Measurements from ENCODE around the gene SPTBN5.
A peak's percentile ranks its signal among the peaks of the same experiment; 100 is the strongest.

The SPTBN5 gene

DNA sequence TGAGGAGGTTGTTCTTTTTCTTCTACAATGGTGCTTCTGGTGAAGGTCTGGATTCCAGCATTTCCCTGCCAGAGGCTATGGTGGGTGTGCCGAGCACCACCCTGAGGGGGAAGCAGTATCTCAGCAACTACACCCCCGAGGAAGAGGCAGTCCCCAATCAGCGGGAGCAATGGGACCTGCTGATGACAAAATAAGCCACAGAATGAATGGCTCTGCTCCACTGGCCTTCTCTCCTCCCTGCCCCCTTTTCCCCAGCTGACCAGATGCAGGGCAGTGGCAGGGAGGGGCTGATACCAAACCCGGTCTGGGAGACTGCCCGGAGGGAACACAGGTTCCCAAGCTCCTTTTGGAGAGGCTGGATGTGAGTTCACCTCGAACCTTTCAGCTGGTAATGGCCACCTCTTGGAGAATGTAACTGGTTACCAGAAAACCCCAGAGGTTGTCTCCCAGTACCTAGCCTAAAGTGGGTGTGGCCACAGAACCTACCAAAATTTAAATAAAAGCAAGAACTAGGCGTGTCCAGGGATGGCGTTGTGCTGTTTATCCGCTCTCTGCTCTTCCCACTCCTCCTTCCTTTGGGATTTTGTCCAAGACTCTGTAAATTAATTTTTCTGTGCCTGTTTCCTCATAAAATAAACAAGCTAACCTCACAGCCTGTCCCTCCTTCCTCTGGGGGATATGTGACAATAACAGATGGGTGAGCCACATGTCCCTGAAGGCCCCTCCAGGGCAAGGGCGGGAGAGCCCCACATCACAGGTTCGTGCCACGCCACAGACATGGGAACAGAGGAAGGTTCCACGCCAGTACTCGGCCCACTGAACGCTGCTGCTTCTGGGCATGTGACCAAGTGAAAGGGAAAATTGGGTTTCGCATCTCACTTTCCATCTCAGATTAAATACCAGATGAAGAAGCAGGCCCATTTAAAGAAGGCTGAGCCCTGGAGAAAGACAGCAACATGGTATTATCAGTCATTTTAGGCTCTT, 35.1 kb upstream of the SPTBN5 start:
- peaks cover 52% of the 10 kb centered on the region for H3K4me1 ChIP-seq (ENCODE audit: low read length)
- peaks cover 16% of the 10 kb centered on the region for H3K36me3 ChIP-seq (replicated peaks; ENCODE audit: low read depth, low read length)
- H3K4me2 ChIP-seq (ENCODE audit: low read length), result peak overlapping the region; percentile 63
- no peak overlapping the region for H3K27ac ChIP-seq (ENCODE audit: low read length)
- H3K27me3 ChIP-seq (ENCODE audit: low read depth, low read length), result no peaks in the 10 kb centered on the region
- peaks cover 44% of the 10 kb centered on the region for H4K20me1 ChIP-seq (ENCODE audit: insufficient read depth, low read length)
- TF ChIP-seq EZH2phosphoT487 (IDR thresholded peaks at IDR 0.05; ENCODE audit: low read depth), result no peak
- TF ChIP-seq, protein P1, sequence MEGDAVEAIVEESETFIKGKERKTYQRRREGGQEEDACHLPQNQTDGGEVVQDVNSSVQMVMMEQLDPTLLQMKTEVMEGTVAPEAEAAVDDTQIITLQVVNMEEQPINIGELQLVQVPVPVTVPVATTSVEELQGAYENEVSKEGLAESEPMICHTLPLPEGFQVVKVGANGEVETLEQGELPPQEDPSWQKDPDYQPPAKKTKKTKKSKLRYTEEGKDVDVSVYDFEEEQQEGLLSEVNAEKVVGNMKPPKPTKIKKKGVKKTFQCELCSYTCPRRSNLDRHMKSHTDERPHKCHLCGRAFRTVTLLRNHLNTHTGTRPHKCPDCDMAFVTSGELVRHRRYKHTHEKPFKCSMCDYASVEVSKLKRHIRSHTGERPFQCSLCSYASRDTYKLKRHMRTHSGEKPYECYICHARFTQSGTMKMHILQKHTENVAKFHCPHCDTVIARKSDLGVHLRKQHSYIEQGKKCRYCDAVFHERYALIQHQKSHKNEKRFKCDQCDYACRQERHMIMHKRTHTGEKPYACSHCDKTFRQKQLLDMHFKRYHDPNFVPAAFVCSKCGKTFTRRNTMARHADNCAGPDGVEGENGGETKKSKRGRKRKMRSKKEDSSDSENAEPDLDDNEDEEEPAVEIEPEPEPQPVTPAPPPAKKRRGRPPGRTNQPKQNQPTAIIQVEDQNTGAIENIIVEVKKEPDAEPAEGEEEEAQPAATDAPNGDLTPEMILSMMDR (IDR thresholded peaks at IDR 0.05; ENCODE audit: low read depth, low read length), result no peak
- no peak overlapping the region for H3K9ac ChIP-seq (ENCODE audit: low read length)
- no peak overlapping the region for H2AFZ ChIP-seq (ENCODE audit: low read depth, low read length)
- H3K4me3 ChIP-seq (ENCODE audit: low read length), result peak overlapping the region; percentile 8
- H3K79me2 ChIP-seq (ENCODE audit: low read length), result no peaks in the 10 kb centered on the region
- no peaks in the 10 kb centered on the region for H3K9me3 ChIP-seq (ENCODE audit: insufficient read depth, low read length)

DNA sequence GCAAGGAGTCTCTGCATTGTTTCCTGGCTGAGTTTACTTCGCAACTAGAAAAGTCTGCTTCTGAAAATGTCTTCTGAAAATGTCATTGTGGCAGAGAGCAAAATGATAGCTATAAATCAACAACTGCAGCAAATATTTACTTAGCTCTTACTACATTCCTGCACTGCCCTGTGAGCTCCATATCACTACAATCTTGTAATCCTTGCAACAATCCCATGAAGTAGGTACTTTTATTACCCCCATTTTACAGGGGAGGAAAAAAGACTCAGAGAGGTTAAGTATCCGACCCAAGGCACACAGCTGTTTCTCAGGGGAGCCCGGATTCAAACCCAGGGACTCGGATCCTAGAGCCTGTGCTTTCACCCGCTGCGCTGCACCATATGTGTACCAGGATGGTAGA, 34.2 kb upstream of the SPTBN5 start:
- no peaks in the 10 kb centered on the region for H3K79me2 ChIP-seq (ENCODE audit: low read length)
- H3K4me1 ChIP-seq (ENCODE audit: low read length), result peaks cover 60% of the 10 kb centered on the region
- H3K27ac ChIP-seq (ENCODE audit: low read length), result no peak overlapping the region
- H3K27me3 ChIP-seq (ENCODE audit: low read depth, low read length), result no peaks in the 10 kb centered on the region
- TF ChIP-seq, protein P1 (IDR thresholded peaks at IDR 0.05; ENCODE audit: low read depth, low read length), result no peak
- no peak for TF ChIP-seq EZH2phosphoT487 (IDR thresholded peaks at IDR 0.05; ENCODE audit: low read depth)
- H3K4me3 ChIP-seq (ENCODE audit: low read length), result 0 out of 2 replicates have a peak overlapping the region, but pooled peaks have one; percentile 11
- no peak overlapping the region for H3K9ac ChIP-seq (ENCODE audit: low read length)
- no peaks in the 10 kb centered on the region for H3K9me3 ChIP-seq (ENCODE audit: insufficient read depth, low read length)
- peaks cover 25% of the 10 kb centered on the region for H3K36me3 ChIP-seq (replicated peaks; ENCODE audit: low read depth, low read length)
- peak overlapping the region; percentile 43 for H3K4me2 ChIP-seq (ENCODE audit: low read length)
- H2AFZ ChIP-seq (ENCODE audit: low read depth, low read length), result no peak overlapping the region
- peaks cover 49% of the 10 kb centered on the region for H4K20me1 ChIP-seq (ENCODE audit: insufficient read depth, low read length)

DNA sequence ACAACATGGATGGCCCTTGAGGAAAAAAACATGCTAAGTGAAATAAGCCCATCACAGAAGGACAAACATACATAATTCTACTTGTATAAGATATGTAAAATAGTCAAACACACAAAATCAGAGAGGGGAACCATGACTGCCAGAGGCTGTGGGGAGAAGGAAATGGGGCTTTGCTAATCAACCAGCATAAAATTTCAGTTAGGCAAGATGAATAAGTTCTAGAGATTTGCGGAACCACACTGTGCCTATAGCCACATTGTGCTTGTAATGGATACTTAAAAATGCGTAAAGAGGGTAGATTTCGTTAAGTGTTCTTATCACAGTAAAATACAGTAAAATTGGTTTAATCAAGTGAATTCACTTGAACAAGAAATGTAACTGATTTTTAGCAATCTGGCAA, 33.7 kb upstream of the SPTBN5 start:
- H3K4me1 ChIP-seq (ENCODE audit: low read length), result peaks cover 65% of the 10 kb centered on the region
- H3K79me2 ChIP-seq (ENCODE audit: low read length), result no peaks in the 10 kb centered on the region
- H3K36me3 ChIP-seq (replicated peaks; ENCODE audit: low read depth, low read length), result peaks cover 30% of the 10 kb centered on the region
- TF ChIP-seq, protein P1 (IDR thresholded peaks at IDR 0.05; ENCODE audit: low read depth, low read length), result no peak
- TF ChIP-seq EZH2phosphoT487 (IDR thresholded peaks at IDR 0.05; ENCODE audit: low read depth), result no peak
- H3K27me3 ChIP-seq (ENCODE audit: low read depth, low read length), result no peaks in the 10 kb centered on the region
- peak overlapping the region; percentile 43 for H3K4me2 ChIP-seq (ENCODE audit: low read length)
- H3K27ac ChIP-seq (ENCODE audit: low read length), result no peak overlapping the region
- H3K9me3 ChIP-seq (ENCODE audit: insufficient read depth, low read length), result peaks cover 3% of the 10 kb centered on the region; the same call in 1 of the 2 replicates
- H4K20me1 ChIP-seq (ENCODE audit: insufficient read depth, low read length), result peaks cover 50% of the 10 kb centered on the region
- no peak overlapping the region for H3K9ac ChIP-seq (ENCODE audit: low read length)
- 0 out of 2 replicates have a peak overlapping the region, but pooled peaks have one; percentile 11 for H3K4me3 ChIP-seq (ENCODE audit: low read length)
- no peak overlapping the region for H2AFZ ChIP-seq (ENCODE audit: low read depth, low read length)
